Right renal pelvis (tissue), 4 donors: ENCODE results near the gene MRTFB. TPM values are rescaled to one million over a fixed set of nuclear protein-coding genes. Genes with fewer than 3 reads are reported as not detected.

Experiments used
- DNase-seq, 4 donors: peaks; one replicate each; pipeline ENCODE4 v3.0.0-alpha.2; 2013; ENCODE audit warnings: low read depth in 4 of 4, low spot score in 3 of 4, missing footprints in 1 of 4
- polyA plus RNA-seq, 4 donors: library from polyadenylated mRNA; unstranded; fragments of 120-200 nt; gene quantifications; one replicate each; pipeline ENCODE4 v1.2.1, GENCODE V29; 2013; ENCODE audit not compliant: insufficient read length in 4 of 4

Gene MRTFB
- polyA plus RNA-seq, 4 donors = 29.0 to 37.4 (median 34.8) TPM

GRCh38 chr16:14223632-14224031 lies 152.5 kb downstream of the MRTFB start:
- DNase-seq = no peak

GRCh38 chr16:14225457-14225856 lies 154.3 kb downstream of the MRTFB start:
- no peak for DNase-seq

GRCh38 chr16:14232106-14232864 lies 161.2 kb downstream of the MRTFB start:
- DNase-seq = peak in 1 of 4 donors; percentile 28

GRCh38 chr16:14236401-14236800 lies 165.3 kb downstream of the MRTFB start:
- no peak for DNase-seq

- no peak for DNase-seq
Observed at GRCh38 chr16:14238756-14239155, 167.6 kb downstream of the MRTFB start.

- no peak for DNase-seq
Observed at GRCh38 chr16:14239791-14240190, 168.7 kb downstream of the MRTFB start.

GRCh38 chr16:14240219-14240843 lies 169.2 kb downstream of the MRTFB start:
- DNase-seq = no peak

- DNase-seq = no peak
Observed at GRCh38 chr16:14240964-14241363, 169.8 kb downstream of the MRTFB start.

GRCh38 chr16:14241631-14242030 lies 170.5 kb downstream of the MRTFB start:
- DNase-seq = no peak

- DNase-seq = no peak
Observed at GRCh38 chr16:14242769-14243168, 171.7 kb downstream of the MRTFB start.

GRCh38 chr16:14244196-14245010 lies 173.3 kb downstream of the MRTFB start:
- DNase-seq = no peak

GRCh38 chr16:14248791-14249190 lies 177.7 kb downstream of the MRTFB start:
- DNase-seq = no peak

- peak in 3 of 4 donors; percentile 39 to 45 (median 43) for DNase-seq
Observed at GRCh38 chr16:14249291-14250032, 178.3 kb downstream of the MRTFB start.

GRCh38 chr16:14251419-14251818 lies 180.3 kb downstream of the MRTFB start:
- DNase-seq = no peak

- DNase-seq = no peak
Observed at GRCh38 chr16:14252860-14253259, 181.7 kb downstream of the MRTFB start.

- no peak for DNase-seq
Observed at GRCh38 chr16:14263011-14263410, 191.9 kb downstream of the MRTFB start.

GRCh38 chr16:14263769-14264168 lies 192.7 kb downstream of the MRTFB start:
- no peak for DNase-seq

GRCh38 chr16:14264327-14264943 lies 193.3 kb downstream of the MRTFB start:
- DNase-seq = no peak

- DNase-seq = no peak
Observed at GRCh38 chr16:14268073-14268472, 197.0 kb downstream of the MRTFB start.

GRCh38 chr16:14275934-14276333 lies 204.8 kb downstream of the MRTFB start:
- no peak for DNase-seq
